ENCODE data around the gene PRPF19.

DNA sequence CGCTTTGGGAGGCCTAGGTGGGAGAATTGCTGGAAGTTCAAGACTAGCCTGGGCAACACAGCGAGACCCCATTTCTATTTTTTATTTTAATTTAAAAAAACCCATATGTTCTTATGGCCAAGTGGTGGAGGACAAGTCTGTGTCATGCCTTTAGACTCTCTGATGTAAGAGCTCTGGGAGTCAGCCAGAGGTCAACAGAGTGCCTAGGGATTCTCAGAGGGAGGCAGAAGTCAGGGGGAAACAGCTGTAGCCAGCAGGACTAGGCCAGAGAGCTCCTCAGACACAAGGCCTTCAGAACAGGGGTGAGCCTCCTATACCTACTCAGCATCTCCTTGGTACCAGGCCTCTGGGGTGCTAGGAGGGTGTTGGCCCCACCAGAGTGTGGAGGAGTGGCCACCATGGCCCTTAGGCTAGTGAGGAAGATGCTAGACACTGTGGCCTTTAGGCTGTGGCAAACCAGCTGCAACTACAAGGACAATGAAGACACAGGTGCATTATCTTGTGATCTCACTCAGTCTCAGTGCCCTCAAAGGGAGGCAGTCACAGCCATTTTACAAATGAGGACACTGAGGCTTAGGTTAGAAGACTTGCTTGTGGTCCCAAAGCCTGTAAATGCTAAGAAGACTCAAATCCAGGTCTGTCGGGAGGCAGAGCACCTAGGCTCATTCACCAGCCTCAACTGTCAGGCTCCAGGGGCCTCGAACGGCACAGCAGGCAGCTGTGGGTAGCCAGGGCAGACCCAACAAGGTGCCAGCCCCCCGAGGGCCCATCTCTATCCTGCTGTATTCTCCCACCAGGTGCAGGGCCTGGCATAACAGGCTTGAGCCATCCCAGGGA lies 34.0 kb downstream of the PRPF19 start:
- no peak for TF ChIP-seq YY1 (IDR thresholded peaks at IDR 0.05; ENCODE audit: insufficient read depth, insufficient read length)
- TF ChIP-seq ZNF274 (IDR thresholded peaks at IDR 0.05; ENCODE audit: low read depth, low read length): no peak

All from NT2/D1 (cell line).